ENCODE results near the gene CAMK2G. TPM values are rescaled to one million over a fixed set of nuclear protein-coding genes. Genes with fewer than 3 reads are reported as not detected.
A peak's percentile ranks its signal among the peaks of the same experiment; 100 is the strongest.

The CAMK2G gene
- total and polyA plus RNA-seq, 2 experiments from 2014 or later = 30.6 to 34.1 TPM

- DNase-seq (ENCODE audit: low spot score) (peak; percentile 54), ATAC-seq (no peak)
- Histone ChIP-seq H3K36me3 (ENCODE audit: insufficient read depth) (peaks cover 13% of the 10 kb centered on the region), H3K9me2 (ENCODE audit: insufficient read depth) (no peaks in the 10 kb centered on the region), H3K4me1 (ENCODE audit: insufficient read depth) (peaks cover 11% of the 10 kb centered on the region; the same call in 1 of the 2 replicates), H4K20me1 (replicated peaks; ENCODE audit: insufficient read depth) (peaks cover 9% of the 10 kb centered on the region; the same call in 1 of the 2 replicates), H3K27me3 (ENCODE audit: insufficient read depth) (no peaks in the 10 kb centered on the region), H3K4me2 (no peak overlapping the region), H3F3A (replicated peaks; ENCODE audit: low read depth) (peaks cover 29% of the 10 kb centered on the region), H3K27ac (ENCODE audit: low read depth) (no peak overlapping the region), H3K4me3 (no peak overlapping the region), H2AFZ (no peak overlapping the region), H3K79me2 (replicated peaks; ENCODE audit: insufficient read depth) (peaks cover 6% of the 10 kb centered on the region; the same call in 1 of the 2 replicates)
- no peak overlapping the region for H3K27ac Mint-ChIP-seq
- peaks cover 11% of the 10 kb centered on the region for H3K27me3 Mint-ChIP-seq (ENCODE audit: insufficient read depth, low read depth, poor library complexity)
- no peak for TF ChIP-seq EZH2 (IDR thresholded peaks at IDR 0.05; ENCODE audit: low read depth, unreplicated experiment)
- TF ChIP-seq CREB1 (CRISPR knock-in tag; IDR thresholded peaks at IDR 0.05; ENCODE audit: low read depth) = no peak
- TF ChIP-seq CTCF (conservative IDR thresholded peaks at IDR 0.05; ENCODE audit: low read depth in 2 of 2) = peak; percentile 23 to 38; a peak in 2 of 4 replicates
- TF ChIP-seq ETS1 (IDR thresholded peaks at IDR 0.05) = no peak
- no peaks in the 10 kb centered on the region for H3K9me3 Mint-ChIP-seq
- H3K36me3 Mint-ChIP-seq (ENCODE audit: low read depth) = peaks cover 57% of the 10 kb centered on the region
- peaks cover 18% of the 10 kb centered on the region for H3K4me1 Mint-ChIP-seq
- H3K4me3 Mint-ChIP-seq = no peak overlapping the region; the same call in 2 of the 3 replicates
These were observed 105.5 kb downstream of the CAMK2G start for GRCh38 chr10:73768881-73769280.

GRCh38 chr10:73765066-73765465 is 109.3 kb downstream of the CAMK2G start:
- no peaks in the 10 kb centered on the region for H3K4me1 ChIP-seq (ENCODE audit: insufficient read depth)
- no peak for ATAC-seq
- Mint-ChIP-seq H3K4me1 (peaks cover 3% of the 10 kb centered on the region; the same call in 1 of the 3 replicates), H3K27me3 (ENCODE audit: insufficient read depth, low read depth, poor library complexity) (no peaks in the 10 kb centered on the region), H3K27ac (no peak overlapping the region), H3K36me3 (ENCODE audit: low read depth) (peaks cover 63% of the 10 kb centered on the region), H3K9me3 (no peaks in the 10 kb centered on the region), H3K4me3 (no peak overlapping the region)
- no peaks in the 10 kb centered on the region for H3K79me2 ChIP-seq (replicated peaks; ENCODE audit: insufficient read depth)
- no peaks in the 10 kb centered on the region; the same call in 1 of the 2 replicates for H3F3A ChIP-seq (replicated peaks; ENCODE audit: low read depth)
- no peak overlapping the region for H2AFZ ChIP-seq
- no peak overlapping the region for H3K4me3 ChIP-seq
- no peak overlapping the region for H3K4me2 ChIP-seq
- H3K27ac ChIP-seq (ENCODE audit: low read depth) = no peak overlapping the region
- no peak for DNase-seq (ENCODE audit: low spot score)
- H3K27me3 ChIP-seq (ENCODE audit: insufficient read depth) = no peaks in the 10 kb centered on the region
- no peaks in the 10 kb centered on the region for H3K9me2 ChIP-seq (ENCODE audit: insufficient read depth)
- H3K36me3 ChIP-seq (ENCODE audit: insufficient read depth) = peaks cover 32% of the 10 kb centered on the region
- peaks cover 6% of the 10 kb centered on the region; the same call in 1 of the 2 replicates for H4K20me1 ChIP-seq (replicated peaks; ENCODE audit: insufficient read depth)
- TF ChIP-seq, protein P1, sequence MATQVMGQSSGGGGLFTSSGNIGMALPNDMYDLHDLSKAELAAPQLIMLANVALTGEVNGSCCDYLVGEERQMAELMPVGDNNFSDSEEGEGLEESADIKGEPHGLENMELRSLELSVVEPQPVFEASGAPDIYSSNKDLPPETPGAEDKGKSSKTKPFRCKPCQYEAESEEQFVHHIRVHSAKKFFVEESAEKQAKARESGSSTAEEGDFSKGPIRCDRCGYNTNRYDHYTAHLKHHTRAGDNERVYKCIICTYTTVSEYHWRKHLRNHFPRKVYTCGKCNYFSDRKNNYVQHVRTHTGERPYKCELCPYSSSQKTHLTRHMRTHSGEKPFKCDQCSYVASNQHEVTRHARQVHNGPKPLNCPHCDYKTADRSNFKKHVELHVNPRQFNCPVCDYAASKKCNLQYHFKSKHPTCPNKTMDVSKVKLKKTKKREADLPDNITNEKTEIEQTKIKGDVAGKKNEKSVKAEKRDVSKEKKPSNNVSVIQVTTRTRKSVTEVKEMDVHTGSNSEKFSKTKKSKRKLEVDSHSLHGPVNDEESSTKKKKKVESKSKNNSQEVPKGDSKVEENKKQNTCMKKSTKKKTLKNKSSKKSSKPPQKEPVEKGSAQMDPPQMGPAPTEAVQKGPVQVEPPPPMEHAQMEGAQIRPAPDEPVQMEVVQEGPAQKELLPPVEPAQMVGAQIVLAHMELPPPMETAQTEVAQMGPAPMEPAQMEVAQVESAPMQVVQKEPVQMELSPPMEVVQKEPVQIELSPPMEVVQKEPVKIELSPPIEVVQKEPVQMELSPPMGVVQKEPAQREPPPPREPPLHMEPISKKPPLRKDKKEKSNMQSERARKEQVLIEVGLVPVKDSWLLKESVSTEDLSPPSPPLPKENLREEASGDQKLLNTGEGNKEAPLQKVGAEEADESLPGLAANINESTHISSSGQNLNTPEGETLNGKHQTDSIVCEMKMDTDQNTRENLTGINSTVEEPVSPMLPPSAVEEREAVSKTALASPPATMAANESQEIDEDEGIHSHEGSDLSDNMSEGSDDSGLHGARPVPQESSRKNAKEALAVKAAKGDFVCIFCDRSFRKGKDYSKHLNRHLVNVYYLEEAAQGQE (IDR thresholded peaks at IDR 0.05; ENCODE audit: unreplicated experiment) = no peak
- TF ChIP-seq STAT1 (IDR thresholded peaks at IDR 0.05; ENCODE audit: unreplicated experiment) (no peak), CREB1 (CRISPR knock-in tag; IDR thresholded peaks at IDR 0.05; ENCODE audit: low read depth) (no peak), ZNF331 (CRISPR knock-in tag; IDR thresholded peaks at IDR 0.05; ENCODE audit: low read depth) (no peak), POLR2AphosphoS5 (IDR thresholded peaks at IDR 0.05; ENCODE audit: low read depth) (no peak), CTCF (conservative IDR thresholded peaks at IDR 0.05; ENCODE audit: low read depth in 2 of 2) (no peak), JUNB (IDR thresholded peaks at IDR 0.05; ENCODE audit: unreplicated experiment) (no peak)

Measured in GM23338 (cell line).